KMS-11 (cell line): Measurements from ENCODE around the gene ATRX.

ENCODE experiments used
- H2AFZ ChIP-seq: fragments of 200-600 bp; sonication (generic); 2 replicates; pipeline ENCODE4 v1.6.1; 2016; ENCODE audit warnings: antibody characterized with exemption, mixed run types, low read depth
- H3K27ac ChIP-seq: fragments of 200-600 bp; sonication (generic); 2 replicates; pipeline ENCODE4 v1.6.1; 2016; ENCODE audit warnings: mild to moderate bottlenecking, mixed run types
- H3K27me3 ChIP-seq: fragments of 200-600 bp; sonication (generic); 2 replicates; pipeline ENCODE4 v1.6.1; 2017; ENCODE audit warnings: mild to moderate bottlenecking, low read depth, mixed run types, moderate library complexity; ENCODE audit not compliant: insufficient read depth
- H3K36me3 ChIP-seq: fragments of 200-600 bp; sonication (generic); 2 replicates; pipeline ENCODE4 v1.6.1; 2017; ENCODE audit warnings: mild to moderate bottlenecking, mixed run types; ENCODE audit not compliant: insufficient read depth
- H3K4me1 ChIP-seq: fragments of 200-600 bp; sonication (generic); 2 replicates; pipeline ENCODE4 v1.6.1; 2016; ENCODE audit warnings: mild to moderate bottlenecking, low read depth, mixed run types; ENCODE audit not compliant: poor library complexity, severe bottlenecking
- H3K4me2 ChIP-seq: fragments of 200-600 bp; sonication (generic); 2 replicates; pipeline ENCODE4 v1.7.0; 2016; ENCODE audit warnings: mild to moderate bottlenecking, mixed run types
- H3K4me3 ChIP-seq: fragments of 200-600 bp; sonication (generic); IDR thresholded peaks from 2 replicates; pipeline ENCODE4 v1.6.1; 2017; ENCODE audit warnings: low read depth, low read length, mixed read lengths; ENCODE audit not compliant: insufficient read depth
- H3K79me2 ChIP-seq: fragments of 200-600 bp; sonication (generic); 2 replicates; pipeline ENCODE4 v1.6.1; 2016; ENCODE audit warnings: low read depth, mixed run types; ENCODE audit not compliant: insufficient read depth
- H3K9ac ChIP-seq: fragments of 200-600 bp; sonication (generic); 2 replicates; pipeline ENCODE4 v1.6.1; 2016; ENCODE audit warnings: mild to moderate bottlenecking, mixed run types
- H4K20me1 ChIP-seq: fragments of 200-600 bp; sonication (generic); 2 replicates; pipeline ENCODE4 v1.6.1; 2016; ENCODE audit warnings: mild to moderate bottlenecking, mixed run types; ENCODE audit not compliant: insufficient read depth
- CTCF ChIP-seq: fragments of 200-600 bp; sonication (generic); conservative IDR thresholded peaks from 2 replicates; pipeline ENCODE4 v1.6.1; 2017; ENCODE audit warnings: low read depth, mild to moderate bottlenecking, antibody characterized with exemption, low read length, moderate library complexity, mixed read lengths

ATRX gene

GRCh38 chrX:77528034-77528433, 258.0 kb downstream of the ATRX start:
- no peaks in the 10 kb centered on the region for H3K27me3 ChIP-seq
- no peak overlapping the region for H3K9ac ChIP-seq
- no peaks in the 10 kb centered on the region for H4K20me1 ChIP-seq
- no peaks in the 10 kb centered on the region for H3K4me1 ChIP-seq
- no peak overlapping the region for H3K4me3 ChIP-seq
- no peak overlapping the region for H2AFZ ChIP-seq
- no peak overlapping the region for H3K27ac ChIP-seq
- no peak for TF ChIP-seq CTCF
- no peaks in the 10 kb centered on the region for H3K36me3 ChIP-seq
- no peak overlapping the region for H3K4me2 ChIP-seq
- H3K79me2 ChIP-seq, result no peaks in the 10 kb centered on the region

GRCh38 chrX:77527233-77528001, 258.6 kb downstream of the ATRX start:
- Histone ChIP-seq H2AFZ (no peak overlapping the region), H4K20me1 (no peaks in the 10 kb centered on the region), H3K27ac (no peak overlapping the region), H3K9ac (no peak overlapping the region), H3K4me2 (no peak overlapping the region), H3K4me1 (no peaks in the 10 kb centered on the region), H3K79me2 (no peaks in the 10 kb centered on the region), H3K27me3 (no peaks in the 10 kb centered on the region), H3K36me3 (no peaks in the 10 kb centered on the region), H3K4me3 (no peak overlapping the region)
- TF ChIP-seq CTCF, result no peak

GRCh38 chrX:77519765-77520164, 266.3 kb downstream of the ATRX start:
- Histone ChIP-seq H3K4me2 (no peak overlapping the region), H2AFZ (no peak overlapping the region), H4K20me1 (no peaks in the 10 kb centered on the region), H3K9ac (no peak overlapping the region), H3K27ac (no peak overlapping the region), H3K36me3 (no peaks in the 10 kb centered on the region), H3K4me1 (no peaks in the 10 kb centered on the region), H3K4me3 (no peak overlapping the region), H3K27me3 (no peaks in the 10 kb centered on the region), H3K79me2 (no peaks in the 10 kb centered on the region)
- no peak for TF ChIP-seq CTCF

GRCh38 chrX:77514177-77514576, 271.8 kb downstream of the ATRX start:
- H3K4me3 ChIP-seq, result no peak overlapping the region
- no peak overlapping the region for H3K27ac ChIP-seq
- H3K79me2 ChIP-seq, result no peaks in the 10 kb centered on the region
- H3K4me2 ChIP-seq, result no peak overlapping the region
- no peak overlapping the region for H3K9ac ChIP-seq
- no peak overlapping the region for H2AFZ ChIP-seq
- H3K4me1 ChIP-seq, result no peaks in the 10 kb centered on the region
- no peaks in the 10 kb centered on the region for H3K27me3 ChIP-seq
- no peak for TF ChIP-seq CTCF
- no peaks in the 10 kb centered on the region for H4K20me1 ChIP-seq
- H3K36me3 ChIP-seq, result no peaks in the 10 kb centered on the region
